K562 (cell line): ENCODE measurements around the gene SIGLEC6. TPM values are rescaled to one million over a fixed set of nuclear protein-coding genes. Genes with fewer than 3 reads are reported as not detected.

ENCODE experiments used
- ARID4B ChIP-seq: sonication (generic); formaldehyde crosslinking; IDR thresholded peaks from 2 replicates; pipeline ENCODE4 v1.8.0; 2022; ENCODE audit warnings: mild to moderate bottlenecking, missing genetic modification reagents
- ATF2 ChIP-seq: sonication (generic); formaldehyde crosslinking; IDR thresholded peaks from 2 replicates; pipeline ENCODE4 v1.8.1; 2022; ENCODE audit warnings: missing genetic modification reagents
- CCNT2 ChIP-seq: IDR thresholded peaks from 2 replicates; pipeline ENCODE4 v1.6.1; 2011; ENCODE audit warnings: borderline replicate concordance, low read depth, mild to moderate bottlenecking, moderate library complexity, mixed read lengths, low read length; ENCODE audit not compliant: insufficient read length; ENCODE audit errors: extremely low read depth
- CREB1 ChIP-seq, 2 experiments: sonication (generic) in 1 of 2; formaldehyde crosslinking in 1 of 2; IDR thresholded peaks; 2 replicates each; pipeline versions ENCODE4 v1.6.1 to v1.8.0; 2012 to 2022; ENCODE audit warnings: inconsistent platforms in 1 of 2, mild to moderate bottlenecking in 1 of 2, missing genetic modification reagents in 1 of 2, moderate library complexity in 1 of 2
- LCOR ChIP-seq: sonication (generic); formaldehyde crosslinking; IDR thresholded peaks from 2 replicates; pipeline ENCODE4 v1.8.0; 2022; ENCODE audit warnings: mild to moderate bottlenecking, missing genetic modification reagents
- MNT ChIP-seq, 2 experiments: fragments of 450-650 bp; conservative IDR thresholded peaks; 2 replicates each; pipeline ENCODE4 v1.6.1; 2017; ENCODE audit warnings: mild to moderate bottlenecking in 2 of 2, moderate library complexity in 2 of 2
- RB1 ChIP-seq: fragments of 450-650 bp; IDR thresholded peaks from 2 replicates; pipeline ENCODE4 v1.6.1; 2017; ENCODE audit warnings: low read depth, mild to moderate bottlenecking
- SPI1 ChIP-seq: IDR thresholded peaks from 2 replicates; pipeline ENCODE4 v1.6.1; 2011; ENCODE audit warnings: low read depth, low read length, control low read depth, borderline replicate concordance
- VEZF1 ChIP-seq: fragments of 200-800 bp; sonication (Bioruptor generic); IDR thresholded peaks from 2 replicates; pipeline ENCODE4 v1.6.1; 2017; ENCODE audit warnings: missing genetic modification characterization, missing compliant biosample characterization
- ZNF140 ChIP-seq: fragments of 250-450 bp; sonication (Bioruptor Pico); IDR thresholded peaks from 2 replicates; pipeline ENCODE4 v1.8.0; 2021; ENCODE audit warnings: moderate library complexity, mild to moderate bottlenecking, inconsistent platforms
- ZNF165 ChIP-seq: fragments of 250-450 bp; sonication (Bioruptor Pico); IDR thresholded peaks from 2 replicates; pipeline ENCODE4 v1.4.0; 2020; ENCODE audit warnings: borderline replicate concordance
- ZNF449 ChIP-seq: fragments of 250-450 bp; sonication (Bioruptor Pico); IDR thresholded peaks from 2 replicates; pipeline ENCODE4 v1.8.0; 2022; ENCODE audit warnings: moderate library complexity, mild to moderate bottlenecking, inconsistent platforms
- ZNF589 ChIP-seq: fragments of 200-800 bp; sonication (Bioruptor generic); IDR thresholded peaks from 2 replicates; pipeline ENCODE4 v1.6.1; 2016; ENCODE audit warnings: low read depth, missing genetic modification characterization, missing compliant biosample characterization
- polyA plus RNA-seq, 8 experiments: library from polyadenylated mRNA; depleted of rRNA in 4 of 8; stranded (reverse) in 5 of 8; unstranded in 3 of 8; fragments of >200 nt; fragmentation: Nextera tagmentation in 2 of 8; fragmentation: Illumina TruSeq in 1 of 8; extraction: Ambion mirVana in 2 of 8; extraction: Trizol in 1 of 8; gene quantifications; 2 replicates each; pipeline versions ENCODE4 v1.2.1 to v1.2.3, GENCODE V29; 2011 to 2014; ENCODE audit warnings: inconsistent platforms in 1 of 8, missing spikeins in 1 of 8
- total RNA-seq, 7 experiments: library from RNA; depleted of rRNA in 6 of 7; stranded (reverse); fragments of >200 nt in 6 of 7; fragmentation: Illumina TruSeq in 2 of 7; extraction: Trizol in 2 of 7; gene quantifications; 2 replicates each; pipeline versions ENCODE4 v1.2.1 to v1.2.3, GENCODE V29; 2011 to 2021; ENCODE audit warnings: low replicate concordance in 1 of 7
- TF ChIP-seq, protein P1 (sequence below): fragments of 250-450 bp; sonication (Bioruptor Pico); IDR thresholded peaks from 2 replicates; pipeline ENCODE4 v1.5.1; 2021; ENCODE audit warnings: mild to moderate bottlenecking

Gene SIGLEC6
- total and polyA plus RNA-seq, 9 of the 15 experiments (the other 6 are each of a cell fraction or from before 2014, with no cell fraction given): 0.03 to 17.5 (median 0.71) TPM

DNA sequence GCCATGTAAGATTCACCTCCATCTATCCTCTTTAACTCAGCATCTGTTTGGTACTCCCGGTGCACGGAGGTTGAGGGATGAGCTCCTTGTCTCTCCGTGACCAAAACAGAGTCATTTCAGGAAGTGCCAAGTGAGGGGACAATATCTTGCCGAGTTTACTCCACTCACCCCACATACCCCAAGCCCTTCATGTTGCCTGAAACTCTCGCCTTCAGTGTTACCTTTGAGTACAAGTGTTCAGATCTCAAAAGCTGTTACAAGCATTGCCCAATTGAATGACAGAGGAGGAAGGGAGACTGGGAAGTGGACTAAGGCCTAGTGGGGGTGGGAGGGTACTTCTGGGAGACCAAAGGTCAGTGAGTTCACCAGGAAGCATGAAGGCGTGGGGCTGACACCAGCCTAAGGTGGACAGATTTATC lies 23.8 kb downstream of the SIGLEC6 start (continued):
- TF ChIP-seq CCNT2: no peak
- TF ChIP-seq ATF2: no peak
- no peak for TF ChIP-seq ARID4B
- TF ChIP-seq ZNF140 (CRISPR knock-in tag): no peak
- TF ChIP-seq VEZF1 (CRISPR knock-in tag): no peak
- no peak for TF ChIP-seq ZNF449 (CRISPR knock-in tag)
- TF ChIP-seq MNT (conservative IDR thresholded peaks at IDR 0.05): peak in 1 of 2 experiments; percentile 50; a peak in 1 of 4 replicates
- TF ChIP-seq, protein P1, sequence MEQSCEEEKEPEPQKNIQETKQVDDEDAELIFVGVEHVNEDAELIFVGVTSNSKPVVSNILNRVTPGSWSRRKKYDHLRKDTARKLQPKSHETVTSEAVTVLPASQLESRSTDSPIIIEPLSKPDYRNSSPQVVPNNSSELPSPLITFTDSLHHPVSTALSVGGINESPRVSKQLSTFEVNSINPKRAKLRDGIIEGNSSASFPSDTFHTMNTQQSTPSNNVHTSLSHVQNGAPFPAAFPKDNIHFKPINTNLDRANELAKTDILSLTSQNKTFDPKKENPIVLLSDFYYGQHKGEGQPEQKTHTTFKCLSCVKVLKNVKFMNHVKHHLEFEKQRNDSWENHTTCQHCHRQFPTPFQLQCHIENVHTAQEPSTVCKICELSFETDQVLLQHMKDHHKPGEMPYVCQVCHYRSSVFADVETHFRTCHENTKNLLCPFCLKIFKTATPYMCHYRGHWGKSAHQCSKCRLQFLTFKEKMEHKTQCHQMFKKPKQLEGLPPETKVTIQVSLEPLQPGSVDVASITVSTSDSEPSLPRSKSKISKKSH (CRISPR knock-in tag): no peak
- no peak for TF ChIP-seq ZNF165 (CRISPR knock-in tag)
- no peak for TF ChIP-seq CREB1 (IDR thresholded peaks at IDR 0.05)
- TF ChIP-seq CREB1 (CRISPR knock-in tag; IDR thresholded peaks at IDR 0.05): no peak
- TF ChIP-seq LCOR (CRISPR knock-in tag): no peak; the same call in 1 of the 2 replicates
- TF ChIP-seq RB1: no peak
- no peak for TF ChIP-seq ZNF589 (CRISPR knock-in tag)
- TF ChIP-seq SPI1: peak; percentile 52
